C4-2B (cell line): Measurements from ENCODE around the gene GABRB1.

Experiments used
- H3K27ac ChIP-seq: fragments of 450-650 bp; 2 replicates; pipeline ENCODE4 v1.5.1; 2017
- ZFX ChIP-seq: fragments of 450-650 bp; IDR thresholded peaks from 2 replicates; pipeline ENCODE4 v1.6.1; 2017
- TF ChIP-seq, protein P1 (sequence below): fragments of 450-650 bp; conservative IDR thresholded peaks from 2 replicates; pipeline ENCODE4 v1.5.1; 2017; ENCODE audit warnings: mild to moderate bottlenecking

The GABRB1 gene

DNA sequence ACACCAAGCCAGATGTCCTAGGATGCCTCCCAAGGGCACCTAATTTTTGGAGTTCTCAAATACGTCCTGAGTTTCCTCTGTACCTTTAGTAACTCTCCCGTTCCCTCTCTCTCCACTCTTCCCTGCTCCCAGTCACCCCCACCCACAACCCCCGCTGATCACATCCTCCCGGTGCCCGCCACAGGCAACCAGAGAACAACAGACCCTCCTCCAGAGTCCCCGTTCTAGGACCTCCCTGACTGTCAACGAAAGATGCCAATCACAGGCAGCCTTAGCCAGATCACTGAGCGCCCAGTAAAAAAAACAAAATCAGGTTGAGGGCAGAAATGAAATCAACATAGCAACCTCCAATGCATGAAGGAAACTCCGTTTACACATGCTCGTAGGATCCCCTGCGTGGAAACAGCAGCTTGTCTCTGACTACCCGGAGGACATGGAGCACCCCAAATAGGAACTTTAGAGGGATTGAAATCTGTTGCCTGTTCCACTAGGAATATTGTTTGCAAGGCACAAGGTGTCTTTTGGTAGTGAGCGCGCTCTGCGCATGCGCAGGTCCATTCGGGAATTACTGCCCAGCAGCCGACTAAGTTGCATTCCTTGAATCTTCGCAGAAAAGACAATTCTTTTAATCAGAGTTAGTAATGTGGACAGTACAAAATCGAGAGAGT lies at the start of gene GABRB1:
GABRB1 (plus strand) TSS at position 557 of the 668 bp plus-strand sequence.
- H3K27ac ChIP-seq, result no peak within 1 kb of the TSS
- TF ChIP-seq, protein P1, sequence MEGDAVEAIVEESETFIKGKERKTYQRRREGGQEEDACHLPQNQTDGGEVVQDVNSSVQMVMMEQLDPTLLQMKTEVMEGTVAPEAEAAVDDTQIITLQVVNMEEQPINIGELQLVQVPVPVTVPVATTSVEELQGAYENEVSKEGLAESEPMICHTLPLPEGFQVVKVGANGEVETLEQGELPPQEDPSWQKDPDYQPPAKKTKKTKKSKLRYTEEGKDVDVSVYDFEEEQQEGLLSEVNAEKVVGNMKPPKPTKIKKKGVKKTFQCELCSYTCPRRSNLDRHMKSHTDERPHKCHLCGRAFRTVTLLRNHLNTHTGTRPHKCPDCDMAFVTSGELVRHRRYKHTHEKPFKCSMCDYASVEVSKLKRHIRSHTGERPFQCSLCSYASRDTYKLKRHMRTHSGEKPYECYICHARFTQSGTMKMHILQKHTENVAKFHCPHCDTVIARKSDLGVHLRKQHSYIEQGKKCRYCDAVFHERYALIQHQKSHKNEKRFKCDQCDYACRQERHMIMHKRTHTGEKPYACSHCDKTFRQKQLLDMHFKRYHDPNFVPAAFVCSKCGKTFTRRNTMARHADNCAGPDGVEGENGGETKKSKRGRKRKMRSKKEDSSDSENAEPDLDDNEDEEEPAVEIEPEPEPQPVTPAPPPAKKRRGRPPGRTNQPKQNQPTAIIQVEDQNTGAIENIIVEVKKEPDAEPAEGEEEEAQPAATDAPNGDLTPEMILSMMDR, result no peak
- TF ChIP-seq ZFX, result no peak

DNA sequence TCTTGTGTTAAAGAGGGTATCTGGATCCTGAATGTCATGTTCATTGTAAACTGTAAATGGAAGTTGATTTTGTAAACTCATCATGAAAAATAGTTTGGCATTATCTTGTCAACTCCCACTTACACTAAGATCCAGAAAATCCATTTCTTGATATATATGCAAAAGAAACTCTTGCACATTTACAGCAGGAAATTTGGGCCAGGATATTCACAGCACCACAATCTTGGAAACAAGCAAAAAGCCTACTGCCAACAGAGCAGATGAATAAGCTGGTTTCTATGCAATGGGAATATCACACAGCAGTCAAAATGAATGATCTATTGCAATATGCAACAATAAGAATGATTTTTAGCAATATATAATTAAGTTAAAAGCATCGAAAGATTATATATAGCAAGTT lies 46.6 kb upstream of the GABRB1 start:
- TF ChIP-seq, protein P1, result no peak
- TF ChIP-seq ZFX, result no peak
- no peak overlapping the region for H3K27ac ChIP-seq

DNA sequence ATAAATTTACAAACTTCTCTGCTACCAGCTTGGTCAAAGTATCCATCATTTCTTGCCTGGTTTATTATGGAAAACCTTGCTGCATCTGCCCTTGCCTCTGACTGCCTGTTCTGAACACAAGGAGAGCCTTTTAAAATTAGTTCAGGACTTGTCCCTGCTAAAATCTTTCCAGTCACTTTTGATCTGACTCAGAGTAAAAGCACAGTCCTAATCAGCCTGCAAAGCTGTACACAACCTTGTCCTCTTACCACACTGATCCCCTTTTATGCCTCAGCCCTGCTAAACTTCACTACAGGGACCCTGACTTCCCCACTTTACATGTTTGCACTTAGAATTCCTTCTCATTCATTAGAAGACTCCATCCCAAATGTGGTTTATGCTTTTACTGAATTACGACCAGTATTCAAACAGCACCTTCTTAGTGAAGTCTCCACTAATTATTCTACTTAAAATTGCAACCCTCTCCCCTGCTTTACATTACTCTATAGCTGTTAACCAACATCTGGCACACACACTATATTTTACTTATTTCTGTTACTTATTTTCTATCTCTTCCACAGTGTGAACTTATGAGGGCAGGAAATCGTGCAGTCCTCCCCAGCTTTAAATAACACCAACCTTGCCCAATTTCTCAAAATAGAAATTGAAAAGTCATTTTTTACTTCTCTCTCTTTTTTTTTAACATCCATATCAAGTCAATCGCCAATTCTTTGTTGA lies 44.3 kb upstream of the GABRB1 start:
- no peak overlapping the region for H3K27ac ChIP-seq
- TF ChIP-seq, protein P1, result no peak
- TF ChIP-seq ZFX, result no peak

DNA sequence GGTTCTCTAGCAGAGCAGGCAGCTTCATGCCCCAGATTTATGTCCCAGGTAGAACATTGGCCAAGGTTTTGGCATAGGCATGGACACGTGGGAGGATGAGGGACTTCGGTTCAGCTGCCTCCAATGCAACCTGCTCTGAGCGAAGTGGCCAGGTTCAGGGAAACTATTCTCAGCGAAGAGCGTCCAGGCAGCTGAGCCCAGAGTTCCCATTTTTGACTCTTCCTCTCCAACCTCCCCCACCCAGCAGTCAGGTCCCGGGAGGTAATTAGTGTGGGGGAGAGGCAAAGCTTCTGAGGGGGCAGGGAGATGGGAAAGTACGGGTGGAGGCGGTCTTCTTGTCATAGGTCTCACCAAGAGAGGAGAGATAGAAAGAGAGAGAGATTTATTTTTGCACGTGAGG lies 39.0 kb upstream of the GABRB1 start:
- TF ChIP-seq ZFX, result no peak
- TF ChIP-seq, protein P1, result no peak
- no peak overlapping the region for H3K27ac ChIP-seq

DNA sequence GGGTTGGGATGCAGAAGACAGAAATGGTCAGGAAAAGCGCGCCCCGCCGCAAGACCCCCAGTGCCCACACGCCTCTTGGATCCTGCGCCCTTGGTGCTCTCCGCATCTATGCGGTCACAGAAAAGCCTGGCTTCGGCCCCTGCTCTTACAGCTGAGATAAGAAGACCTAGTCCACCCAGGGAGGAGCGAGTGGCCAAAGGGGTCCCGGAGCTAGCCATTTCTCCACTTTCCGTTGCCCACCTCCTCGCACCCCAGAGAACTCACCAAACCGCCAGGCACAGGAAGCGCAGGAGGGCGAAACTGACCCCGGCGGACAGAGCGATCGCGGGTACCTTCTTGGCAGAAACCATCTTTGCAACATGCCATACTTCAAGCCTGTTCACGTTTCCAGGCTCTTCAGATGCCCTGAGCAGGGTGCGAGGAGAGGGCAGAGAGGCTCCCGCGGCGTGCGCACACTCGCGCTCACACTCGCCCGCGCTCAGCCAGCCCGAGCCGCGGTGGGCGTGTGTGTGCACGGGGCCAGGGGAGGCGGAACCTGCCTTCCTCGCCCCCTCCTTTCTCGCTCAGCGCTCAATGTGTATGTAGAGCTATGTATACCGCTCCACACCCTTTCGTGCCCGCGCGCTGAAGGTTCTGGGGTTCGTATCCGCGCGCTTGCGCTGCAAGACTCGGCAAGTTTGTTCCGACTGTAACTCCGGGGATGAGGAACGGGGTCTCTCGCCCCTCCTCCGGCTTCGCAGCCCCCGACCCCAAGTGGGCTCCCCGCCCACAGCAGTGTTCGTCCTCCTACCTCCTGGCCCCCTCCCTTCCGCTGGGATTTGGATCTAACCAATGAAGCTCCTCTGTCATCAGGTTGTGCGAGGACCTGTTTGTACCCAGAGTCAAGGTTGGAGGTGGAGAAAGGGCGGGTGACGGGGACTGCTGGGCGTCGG lies 38.0 kb upstream of the GABRB1 start, which contains the start of gene GABRA4:
GABRA4 (minus strand) TSS at position 507 of the 932 bp plus-strand sequence; CDS start at position 350, 157 bp downstream.
- no peak for TF ChIP-seq ZFX
- TF ChIP-seq, protein P1, result no peak
- H3K27ac ChIP-seq, result no peak within 1 kb of the TSS

DNA sequence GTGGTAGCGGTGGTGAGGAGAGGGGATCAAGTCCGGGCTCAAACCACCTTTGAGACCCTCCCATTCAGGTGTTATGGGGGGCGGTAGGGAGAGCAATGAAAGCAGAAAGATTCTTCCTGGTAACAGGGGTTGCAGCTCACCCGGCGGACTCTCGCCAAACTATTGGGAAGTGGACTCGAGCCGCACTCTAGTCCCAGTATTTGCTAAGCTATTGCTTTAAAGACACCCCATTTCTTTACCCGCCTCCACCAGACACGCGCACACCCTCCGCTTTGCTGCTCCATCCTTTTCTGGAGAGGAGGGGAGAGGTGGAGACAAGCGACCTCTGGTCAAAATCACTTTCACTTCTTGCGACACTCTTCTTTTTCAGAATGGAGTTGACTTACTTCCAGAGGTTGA lies 37.4 kb upstream of the GABRB1 start:
- TF ChIP-seq, protein P1, result no peak
- no peak for TF ChIP-seq ZFX
- no peak overlapping the region for H3K27ac ChIP-seq
